Activated effector memory CD4-positive, alpha-beta T cell treated with Interleukin-2 at 50 U/mL for 16 hours (primary cell): ENCODE data around the gene DCX.

Experiments used
- DNase-seq: peaks from one replicate; pipeline ENCODE4 v3.0.0-alpha.2; 2020

DCX gene

GRCh38 chrX:111411983-111412382 is at the start of gene DCX:
Gene DCX, minus strand, starts transcription at chrX:111412192. Its CDS starts 1,794 bp downstream, at chrX:111410398.
- no peak for DNase-seq

GRCh38 chrX:111460607-111461006 is 48.6 kb upstream of the DCX start:
- DNase-seq, result no peak

GRCh38 chrX:111447298-111447697 is 35.3 kb upstream of the DCX start:
- DNase-seq, result no peak

- DNase-seq, result no peak
Measured at GRCh38 chrX:111445485-111445884, 33.5 kb upstream of the DCX start.

GRCh38 chrX:111444881-111445280 is 32.9 kb upstream of the DCX start:
- DNase-seq, result no peak

GRCh38 chrX:111443946-111444345 is 32.0 kb upstream of the DCX start:
- no peak for DNase-seq

- DNase-seq, result no peak
Measured at GRCh38 chrX:111442791-111443190, 30.8 kb upstream of the DCX start.

GRCh38 chrX:111435469-111435868 is 23.5 kb upstream of the DCX start:
- DNase-seq, result no peak

GRCh38 chrX:111431001-111431400 is 19.0 kb upstream of the DCX start:
- DNase-seq, result no peak

GRCh38 chrX:111411557-111411956 is 435 bp downstream of the DCX start:
- DNase-seq, result no peak

GRCh38 chrX:111410590-111411078 is 1.4 kb downstream of the DCX start:
- DNase-seq, result no peak

GRCh38 chrX:111409326-111409725 is 2.7 kb downstream of the DCX start:
- no peak for DNase-seq

- no peak for DNase-seq
Measured at GRCh38 chrX:111407948-111408347, 4.0 kb downstream of the DCX start.

GRCh38 chrX:111402344-111402743 is 9.6 kb downstream of the DCX start:
- DNase-seq, result no peak

- no peak for DNase-seq
Measured at GRCh38 chrX:111395149-111395548, 16.8 kb downstream of the DCX start.

GRCh38 chrX:111394569-111394968 is 17.4 kb downstream of the DCX start:
- no peak for DNase-seq

- no peak for DNase-seq
Measured at GRCh38 chrX:111387470-111388070, 24.4 kb downstream of the DCX start.

- DNase-seq, result no peak
Measured at GRCh38 chrX:111386615-111387233, 25.3 kb downstream of the DCX start.

- DNase-seq, result no peak
Measured at GRCh38 chrX:111386077-111386476, 25.9 kb downstream of the DCX start.

GRCh38 chrX:111382277-111382676 is 29.7 kb downstream of the DCX start:
- no peak for DNase-seq

- DNase-seq, result no peak
Measured at GRCh38 chrX:111376897-111377578, 35.0 kb downstream of the DCX start.

- DNase-seq, result no peak
Measured at GRCh38 chrX:111376486-111376885, 35.5 kb downstream of the DCX start.

GRCh38 chrX:111375747-111376146 is 36.2 kb downstream of the DCX start:
- DNase-seq, result no peak

GRCh38 chrX:111372086-111372485 is 39.9 kb downstream of the DCX start:
- no peak for DNase-seq
